Neural cell (in vitro differentiated cells): Measurements from ENCODE around the gene UPB1. TPM values are rescaled to one million over a fixed set of nuclear protein-coding genes. Genes with fewer than 3 reads are reported as not detected.

Experiments
- H2AFZ ChIP-seq: fragments of 200-600, 300-800 bp; sonication (generic), shearing (Covaris generic); 2 replicates; pipeline ENCODE4 v1.6.0; 2014; ENCODE audit warnings: low read depth, mild to moderate bottlenecking, antibody characterized with exemption, low read length, moderate library complexity
- H3F3A ChIP-seq: fragments of 200-600 bp; shearing (Covaris generic); 2 replicates; pipeline ENCODE4 v1.6.1; 2016; ENCODE audit warnings: mild to moderate bottlenecking, moderate library complexity, mixed read lengths, antibody characterized with exemption, low read length; ENCODE audit not compliant: insufficient read depth, poor library complexity, severe bottlenecking
- H3K27ac ChIP-seq: fragments of 200-600, 300-800 bp; sonication (generic), shearing (Covaris generic); 2 replicates; pipeline ENCODE4 v1.5.1; 2014; ENCODE audit warnings: mild to moderate bottlenecking, low read length, moderate library complexity
- H3K27me3 ChIP-seq: fragments of 300-800, 200-600 bp; sonication (generic), shearing (Covaris generic); 2 replicates; pipeline ENCODE4 v1.6.0; 2014; ENCODE audit warnings: mild to moderate bottlenecking, low read depth, low read length, moderate library complexity; ENCODE audit not compliant: insufficient read depth
- H3K36me3 ChIP-seq: fragments of 300-800, 200-600 bp; sonication (generic), shearing (Covaris generic); 2 replicates; pipeline ENCODE4 v1.5.1; 2014; ENCODE audit warnings: mild to moderate bottlenecking, antibody characterized with exemption, low read length, moderate library complexity; ENCODE audit not compliant: insufficient read depth
- H3K4me2 ChIP-seq: fragments of 300-800, 200-600 bp; sonication (generic), shearing (Covaris generic); 2 replicates; pipeline ENCODE4 v1.6.0; 2014; ENCODE audit warnings: mild to moderate bottlenecking, low read length
- H3K4me3 ChIP-seq: fragments of 300-800, 200-600 bp; sonication (generic), shearing (Covaris generic); 2 replicates; pipeline ENCODE4 v1.5.1; 2014; ENCODE audit warnings: mild to moderate bottlenecking, low read length, moderate library complexity
- H3K79me2 ChIP-seq: fragments of 200-600 bp; shearing (Covaris generic); replicated peaks from 2 replicates; pipeline ENCODE4 v1.6.0; 2014; ENCODE audit warnings: mild to moderate bottlenecking, low read length, moderate library complexity; ENCODE audit not compliant: insufficient read depth
- H3K9ac ChIP-seq: fragments of 300-800, 200-600 bp; sonication (generic), shearing (Covaris generic); 2 replicates; pipeline ENCODE4 v1.6.1; 2016; ENCODE audit warnings: mild to moderate bottlenecking, low read length, mixed read lengths
- H3K9me2 ChIP-seq: fragments of 200-600 bp; shearing (Covaris generic); 2 replicates; pipeline ENCODE4 v1.6.1; 2016; ENCODE audit warnings: mild to moderate bottlenecking, low read length, mixed read lengths; ENCODE audit not compliant: insufficient read depth
- H3K9me3 ChIP-seq: fragments of 200-600, 300-800 bp; sonication (generic), shearing (Covaris generic); 2 replicates; pipeline ENCODE4 v1.6.1; 2016; ENCODE audit warnings: mild to moderate bottlenecking, mixed run types, low read length, moderate library complexity, mixed read lengths
- H4K20me1 ChIP-seq: fragments of 200-600 bp; shearing (Covaris generic); 2 replicates; pipeline ENCODE4 v1.6.1; 2016; ENCODE audit warnings: mild to moderate bottlenecking, mixed run types; ENCODE audit not compliant: insufficient read depth
- CTCF ChIP-seq: fragments of 450-650 bp; IDR thresholded peaks from 2 replicates; pipeline ENCODE4 v1.5.1; 2014; ENCODE audit warnings: antibody characterized with exemption, mild to moderate bottlenecking, moderate library complexity; ENCODE audit not compliant: poor library complexity, severe bottlenecking
- EP300 ChIP-seq: fragments of 450-650 bp; conservative IDR thresholded peaks from 2 replicates; pipeline ENCODE4 v1.6.1; 2014; ENCODE audit warnings: antibody characterized with exemption, mild to moderate bottlenecking, moderate library complexity; ENCODE audit not compliant: poor library complexity, severe bottlenecking
- EZH2 ChIP-seq: fragments of 200-600, 300-800 bp; shearing (Covaris generic), sonication (generic); IDR thresholded peaks from 2 replicates; pipeline ENCODE4 v1.6.1; 2014; ENCODE audit warnings: antibody characterized with exemption, low read length, borderline replicate concordance, mild to moderate bottlenecking; ENCODE audit not compliant: insufficient read depth, poor library complexity, severe bottlenecking
- MXI1 ChIP-seq: fragments of 450-650 bp; conservative IDR thresholded peaks from 2 replicates; pipeline ENCODE4 v1.6.1; 2014; ENCODE audit warnings: antibody characterized with exemption, mild to moderate bottlenecking; ENCODE audit not compliant: poor library complexity, severe bottlenecking
- POLR2AphosphoS5 ChIP-seq: IDR thresholded peaks from 2 replicates; pipeline ENCODE4 v1.6.1; 2012
- RAD21 ChIP-seq: fragments of 450-650 bp; conservative IDR thresholded peaks from 2 replicates; pipeline ENCODE4 v1.6.1; 2014; ENCODE audit warnings: antibody characterized with exemption, mild to moderate bottlenecking, moderate library complexity
- REST ChIP-seq: IDR thresholded peaks from 2 replicates; pipeline ENCODE4 v1.6.1; 2012; ENCODE audit warnings: borderline replicate concordance
- SMC3 ChIP-seq: fragments of 450-650 bp; conservative IDR thresholded peaks from 2 replicates; pipeline ENCODE4 v1.6.1; 2014; ENCODE audit warnings: antibody characterized with exemption, mild to moderate bottlenecking, moderate library complexity; ENCODE audit not compliant: poor library complexity
- TAF1 ChIP-seq: IDR thresholded peaks from 2 replicates; pipeline ENCODE4 v1.6.1; 2012; ENCODE audit warnings: low read depth
- polyA plus RNA-seq: library from polyadenylated mRNA; depleted of rRNA; stranded (reverse); fragments of >200 nt; gene quantifications from 2 replicates; pipeline ENCODE4 v1.2.3, GENCODE V29; 2014

UPB1 gene
- polyA plus RNA-seq, 1 donor from 2014 or later = 0.12 TPM

GRCh38 chr22:24510637-24511625, 15.8 kb downstream of the UPB1 start:
- Histone ChIP-seq H3K27ac (no peak overlapping the region), H3K9me3 (no peaks in the 10 kb centered on the region), H3K79me2 (no peaks in the 10 kb centered on the region), H3K27me3 (no peaks in the 10 kb centered on the region), H3K4me3 (no peak overlapping the region), H3F3A (no peaks in the 10 kb centered on the region), H3K4me2 (no peak overlapping the region), H3K9ac (no peak overlapping the region), H4K20me1 (no peaks in the 10 kb centered on the region), H3K9me2 (no peaks in the 10 kb centered on the region), H2AFZ (no peak overlapping the region), H3K36me3 (no peaks in the 10 kb centered on the region)
- no peak for TF ChIP-seq TAF1
- TF ChIP-seq MXI1 = no peak
- TF ChIP-seq SMC3 = no peak
- TF ChIP-seq EP300 = no peak
- no peak for TF ChIP-seq CTCF
- TF ChIP-seq RAD21 = no peak
- TF ChIP-seq POLR2AphosphoS5 = no peak
- no peak for TF ChIP-seq REST
- no peak for TF ChIP-seq EZH2

GRCh38 chr22:24512043-24512442, 16.9 kb downstream of the UPB1 start:
- Histone ChIP-seq H3K36me3 (no peaks in the 10 kb centered on the region), H3K79me2 (no peaks in the 10 kb centered on the region), H3K4me3 (no peak overlapping the region), H3K4me2 (no peak overlapping the region), H3K9me3 (no peaks in the 10 kb centered on the region), H3K9ac (no peak overlapping the region), H3K9me2 (no peaks in the 10 kb centered on the region), H4K20me1 (no peaks in the 10 kb centered on the region), H3K27ac (no peak overlapping the region), H3F3A (no peaks in the 10 kb centered on the region), H2AFZ (no peak overlapping the region), H3K27me3 (no peaks in the 10 kb centered on the region)
- no peak for TF ChIP-seq MXI1
- no peak for TF ChIP-seq TAF1
- TF ChIP-seq SMC3 = no peak
- TF ChIP-seq POLR2AphosphoS5 = no peak
- TF ChIP-seq EP300 = no peak
- TF ChIP-seq RAD21 = no peak
- no peak for TF ChIP-seq EZH2
- no peak for TF ChIP-seq REST
- TF ChIP-seq CTCF = no peak
